Measurements from ENCODE around the gene HIBADH.

DNA sequence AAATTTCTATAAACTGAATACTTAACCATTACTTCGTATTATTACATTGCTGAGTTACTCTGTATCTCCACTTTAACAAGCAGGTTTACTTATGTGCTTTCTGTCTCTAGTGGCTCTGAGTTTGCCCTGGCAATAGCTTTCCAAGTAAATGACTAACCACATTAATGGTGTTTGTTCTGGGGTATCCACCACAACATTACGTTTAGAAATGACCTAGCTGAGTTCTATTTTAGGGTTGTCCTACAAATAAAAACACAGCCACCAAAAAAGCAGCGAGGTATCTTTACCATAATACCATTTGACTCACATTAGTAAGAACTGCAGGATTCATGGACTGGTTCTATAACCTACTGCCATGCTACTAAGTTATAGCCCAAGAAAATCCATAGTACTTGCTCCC, 83.1 kb downstream of the HIBADH start:
- no peak for TF ChIP-seq POLR2A (IDR thresholded peaks at IDR 0.05; ENCODE audit: low read depth, low read length)
- no peak for TF ChIP-seq POLR2AphosphoS5 (IDR thresholded peaks at IDR 0.05; ENCODE audit: low read depth, low read length)

All from GM12892 (cell line).